ENCODE data around the gene WDR6.

- no peak for TF ChIP-seq CTCF (IDR thresholded peaks at IDR 0.05; ENCODE audit: insufficient read depth, low read length, poor library complexity, severe bottlenecking)
- no peak for TF ChIP-seq EZH2phosphoT487 (conservative IDR thresholded peaks at IDR 0.05; ENCODE audit: low read length)
Measured at GRCh38 chr3:48966367-48966766, 40.8 kb upstream of the WDR6 start.
